Panc1 (cell line): Measurements from ENCODE around the gene SLC51B. TPM values are rescaled to one million over a fixed set of nuclear protein-coding genes. Genes with fewer than 3 reads are reported as not detected.

Experiments
- ATAC-seq: fragments of 200-7000 bp; cut with Tn5 transposase; 2 replicates; pipeline ENCODE4 v1.9.1; 2020; ENCODE audit warnings: mild to moderate bottlenecking, moderate library complexity
- BruUV-seq: library from RNA; stranded (reverse); fragments of 400-500 nt; replicated peaks from 2 replicates; lab custom pipeline; 2021; lab: Mats Ljungman, UMichigan
- CTCF ChIA-PET: fragments of 300-600 bp; sonication (Branson Sonifier 250); formaldehyde crosslinking; loops from one replicate; lab custom pipeline; 2022; ENCODE audit warnings: antibody characterized with exemption; lab: Charles Lee
- POLR2A ChIA-PET: fragments of 300-600 bp; sonication (Branson Sonifier 250); formaldehyde crosslinking; loops from one replicate; lab custom pipeline; 2022; ENCODE audit warnings: antibody characterized with exemption; lab: Charles Lee
- DNase-seq: peaks from one replicate; pipeline ENCODE4 v3.0.0-alpha.2; 2010; ENCODE audit warnings: low read depth, low spot score
- H3K27ac ChIP-seq: 2 replicates; pipeline ENCODE4 v1.5.1; 2011; ENCODE audit warnings: mild to moderate bottlenecking, low read length, inconsistent platforms
- H3K27me3 ChIP-seq: fragments of 200-500 bp; sonication (Bioruptor generic); 2 replicates; pipeline ENCODE4 v1.6.0; 2014; ENCODE audit warnings: low read length, inconsistent platforms; ENCODE audit not compliant: control insufficient read depth, insufficient read depth
- H3K36me3 ChIP-seq: fragments of 200-500 bp; sonication (Bioruptor generic); 2 replicates; pipeline ENCODE4 v1.5.1; 2014; ENCODE audit warnings: inconsistent platforms, mild to moderate bottlenecking, low read length, moderate library complexity; ENCODE audit not compliant: control insufficient read depth, insufficient read depth
- H3K4me1 ChIP-seq: 2 replicates; pipeline ENCODE4 v1.5.1; 2011; ENCODE audit warnings: inconsistent platforms, mild to moderate bottlenecking, low read length, moderate library complexity; ENCODE audit not compliant: control insufficient read depth, insufficient read depth
- H3K4me3 ChIP-seq, 2 experiments: 2 replicates each; pipeline ENCODE4 v1.5.1; 2011 to 2012; ENCODE audit warnings: low read depth in 2 of 2, low read length in 2 of 2, mild to moderate bottlenecking in 2 of 2, inconsistent platforms in 1 of 2, moderate library complexity in 1 of 2
- H3K9me3 ChIP-seq: fragments of 200-500 bp; sonication (Bioruptor generic); 2 replicates; pipeline ENCODE4 v1.5.1; 2014; ENCODE audit warnings: low read depth, mild to moderate bottlenecking, inconsistent platforms, low read length, moderate library complexity; ENCODE audit not compliant: control insufficient read depth, insufficient read depth
- CTCF ChIP-seq: fragments of 450-650 bp; IDR thresholded peaks from 2 replicates; pipeline ENCODE4 v1.5.1; 2017; ENCODE audit warnings: mild to moderate bottlenecking
- POLR2AphosphoS5 ChIP-seq: IDR thresholded peaks from 2 replicates; pipeline ENCODE4 v1.6.1; 2012; ENCODE audit warnings: mild to moderate bottlenecking, low read depth, low read length, moderate library complexity
- REST ChIP-seq, 2 experiments: IDR thresholded peaks; 2 replicates each; pipeline ENCODE4 v1.6.1; 2011 to 2012; ENCODE audit warnings: low read depth in 2 of 2, control low read depth in 1 of 2, low read length in 1 of 2, mild to moderate bottlenecking in 1 of 2, moderate library complexity in 1 of 2; ENCODE audit not compliant: insufficient read depth in 1 of 2
- SIN3A ChIP-seq: IDR thresholded peaks from 2 replicates; pipeline ENCODE4 v1.6.1; 2012; ENCODE audit warnings: low read depth, mild to moderate bottlenecking, low read length, moderate library complexity, borderline replicate concordance; ENCODE audit not compliant: insufficient read depth
- TCF7L2 ChIP-seq: IDR thresholded peaks from 2 replicates; pipeline ENCODE4 v1.6.1; 2011; ENCODE audit warnings: mild to moderate bottlenecking, low read depth, low read length, inconsistent platforms
- in situ Hi-C: cut with HindIII; loops from 2 replicates; pipeline ENCODE4 v1.10.0; 2016; ENCODE audit warnings: low sequenced_read_pairs, low pct_unique_long_range_greater_than_20kb
- intact Hi-C: fragments of 100-400 bp; cut with micrococcal nuclease; formaldehyde crosslinking; loops from one replicate; pipeline ENCODE4 v1.10.0; 2022; ENCODE audit not compliant: unreplicated experiment
- total RNA-seq: library from RNA; stranded (reverse); gene quantifications from one replicate; pipeline ENCODE4 v1.2.1, GENCODE V29; 2021; ENCODE audit not compliant: unreplicated experiment

The SLC51B gene
- total RNA-seq, 1 experiment from 2014 or later: 0.51 TPM

DNA sequence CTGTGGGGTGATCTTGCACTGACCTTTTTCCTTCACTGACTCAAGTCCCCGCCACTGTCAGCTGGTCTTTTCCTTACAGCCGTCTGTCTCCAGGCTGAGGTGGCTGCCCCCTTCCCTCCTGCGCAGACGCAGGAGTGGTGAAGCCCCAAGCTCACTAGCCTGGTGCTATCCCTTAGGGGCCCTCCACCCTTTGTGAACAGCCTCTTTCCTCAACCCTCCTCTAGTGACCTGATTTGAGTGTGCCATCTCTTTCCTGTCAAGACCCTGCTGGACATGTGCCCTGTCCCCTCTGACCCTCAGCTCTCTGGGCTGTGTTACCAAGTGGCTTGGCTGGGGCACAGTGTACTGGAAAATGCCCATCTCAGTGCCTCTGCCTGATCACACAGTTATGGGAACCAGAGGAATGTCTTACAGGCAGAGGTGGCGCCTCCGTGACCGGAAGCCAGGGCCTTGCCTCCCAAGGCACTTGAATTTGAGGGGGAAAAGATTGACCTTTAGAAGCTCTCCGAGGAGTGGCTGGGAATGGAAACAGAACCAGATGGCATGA, 40.1 kb downstream of the SLC51B start:
- CTCF ChIA-PET: no interaction called here
- POLR2A ChIA-PET: interaction anchor here (0.5 kb wide), 1 partner anchor 359 kb away, joined by 5 read pairs; no protein-coding TSS in a partner anchor
- intact Hi-C loops: no loop called here

More for the DNA sequence above, 40.1 kb downstream of the SLC51B start:
- BruUV-seq: no TSS peak
- peaks cover 13% of the 10 kb centered on the region for H3K4me1 ChIP-seq
- TF ChIP-seq REST (IDR thresholded peaks at IDR 0.05; ENCODE audit: insufficient read depth in 1 of 2, low read depth in 2 of 2, low read length in 1 of 2) (no peak), POLR2AphosphoS5 (no peak), TCF7L2 (no peak), CTCF (no peak), SIN3A (no peak)
- H3K27ac ChIP-seq: no peak overlapping the region
- DNase-seq: no peak
- no peaks in the 10 kb centered on the region; the same call in 1 of the 2 replicates for H3K27me3 ChIP-seq
- in situ Hi-C loops: no loop called here
- H3K4me3 ChIP-seq: no peak overlapping the region
- ATAC-seq: no peak
- no peaks in the 10 kb centered on the region for H3K36me3 ChIP-seq
- no peaks in the 10 kb centered on the region for H3K9me3 ChIP-seq
